Skeletal muscle tissue (tissue), 4 donors: ENCODE measurements around the gene ANKMY1. TPM values are rescaled to one million over a fixed set of nuclear protein-coding genes. Genes with fewer than 3 reads are reported as not detected.

Experiments
- H3K27ac ChIP-seq: one replicate; pipeline ENCODE4 v1.7.0; 2013; ENCODE audit warnings: mild to moderate bottlenecking, low read depth, low read length, inconsistent platforms
- H3K27me3 ChIP-seq, 3 donors: one replicate each; pipeline ENCODE4 v1.7.0; 2013; ENCODE audit warnings: low read length in 3 of 3; ENCODE audit not compliant: control insufficient read depth in 3 of 3, insufficient read depth in 3 of 3
- H3K36me3 ChIP-seq, 3 donors: one replicate each; pipeline ENCODE4 v1.7.0; 2013; ENCODE audit warnings: low read length in 3 of 3; ENCODE audit not compliant: control insufficient read depth in 3 of 3, insufficient read depth in 3 of 3
- H3K4me1 ChIP-seq, 3 donors: one replicate each; pipeline ENCODE4 v1.7.0; 2013; ENCODE audit warnings: low read length in 3 of 3, mild to moderate bottlenecking in 3 of 3; ENCODE audit not compliant: control insufficient read depth in 3 of 3, insufficient read depth in 3 of 3
- H3K4me3 ChIP-seq, 3 donors: one replicate each; pipeline ENCODE4 v1.7.0; 2013; ENCODE audit warnings: low read length in 3 of 3
- H3K9ac ChIP-seq, 3 donors: one replicate each; pipeline ENCODE4 v1.7.0; 2013; ENCODE audit warnings: low read length in 3 of 3, mild to moderate bottlenecking in 3 of 3, moderate library complexity in 2 of 3, low read depth in 1 of 3
- H3K9me3 ChIP-seq, 3 donors: one replicate each; pipeline ENCODE4 v1.7.0; 2013; ENCODE audit warnings: low read length in 3 of 3; ENCODE audit not compliant: control insufficient read depth in 3 of 3
- total RNA-seq: library from RNA; depleted of rRNA; stranded (reverse); fragments of >200 nt; gene quantifications from one replicate; pipeline ENCODE4 v1.2.3, GENCODE V29; 2014
- donor health status: Osteomylitis.

The ANKMY1 gene
- total RNA-seq, 1 donor from 2014 or later: 5.2 TPM

GRCh38 chr2:240512666-240513535 lies 44.9 kb downstream of the ANKMY1 start:
- Histone ChIP-seq H3K4me1 (peaks cover 0 to 2% (median 0%) of the 10 kb centered on the region in 3 donors), H3K27ac (no peak overlapping the region), H3K36me3 (peaks cover 2 to 12% (median 3%) of the 10 kb centered on the region in 3 donors), H3K9me3 (no peaks in the 10 kb centered on the region), H3K9ac (no peak overlapping the region), H3K4me3 (no peak overlapping the region), H3K27me3 (no peaks in the 10 kb centered on the region)

GRCh38 chr2:240512109-240512485 lies 45.7 kb downstream of the ANKMY1 start:
- H3K9me3 ChIP-seq: no peaks in the 10 kb centered on the region
- H3K27me3 ChIP-seq: no peaks in the 10 kb centered on the region
- no peak overlapping the region for H3K27ac ChIP-seq
- no peak overlapping the region for H3K9ac ChIP-seq
- no peak overlapping the region for H3K4me3 ChIP-seq
- peaks cover 0 to 2% (median 0%) of the 10 kb centered on the region in 3 donors for H3K4me1 ChIP-seq
- H3K36me3 ChIP-seq: peaks cover 2 to 12% (median 3%) of the 10 kb centered on the region in 3 donors

DNA sequence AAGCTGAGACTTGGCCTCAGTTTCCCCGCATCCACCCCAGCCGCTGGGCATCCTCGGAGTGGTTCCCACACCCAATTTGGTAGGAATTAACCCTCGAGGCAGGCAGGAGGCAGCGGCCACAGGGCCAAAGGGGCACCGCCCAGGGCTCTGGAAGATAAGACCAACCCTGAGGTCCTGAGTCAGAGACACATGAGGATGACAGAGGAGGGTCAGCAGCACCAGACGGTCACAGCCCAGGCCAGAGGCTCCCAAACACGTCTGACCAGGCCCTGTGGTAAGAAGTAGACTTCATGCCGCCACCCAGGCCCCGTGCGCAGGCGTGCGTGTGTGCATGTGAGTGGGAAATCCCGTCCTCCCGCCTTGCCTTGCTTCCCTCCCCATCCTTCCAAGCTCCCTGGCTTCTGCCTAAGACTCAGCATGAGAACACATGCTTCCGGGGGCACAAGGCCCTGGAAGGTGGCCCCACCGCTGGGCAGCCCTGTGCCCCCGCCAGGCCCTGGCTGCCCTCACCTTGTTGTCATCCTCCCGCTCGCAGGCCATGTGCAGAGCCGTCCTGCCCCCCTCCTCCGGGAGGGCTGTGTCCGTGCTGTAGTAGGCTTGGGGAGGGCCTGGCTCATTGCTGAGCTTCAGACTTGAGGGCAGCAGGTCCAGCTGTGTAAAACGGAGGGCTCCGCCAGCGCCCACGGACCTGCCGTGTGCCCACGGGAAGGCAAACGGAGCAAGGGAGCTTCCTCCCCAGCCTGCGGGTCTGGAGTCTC lies 46.3 kb downstream of the ANKMY1 start:
- Histone ChIP-seq H3K4me3 (no peak overlapping the region), H3K4me1 (peaks cover 0 to 2% (median 0%) of the 10 kb centered on the region in 3 donors), H3K27ac (no peak overlapping the region), H3K9me3 (no peaks in the 10 kb centered on the region), H3K9ac (no peak overlapping the region), H3K36me3 (peaks cover 2 to 12% (median 3%) of the 10 kb centered on the region in 3 donors), H3K27me3 (no peaks in the 10 kb centered on the region)

DNA sequence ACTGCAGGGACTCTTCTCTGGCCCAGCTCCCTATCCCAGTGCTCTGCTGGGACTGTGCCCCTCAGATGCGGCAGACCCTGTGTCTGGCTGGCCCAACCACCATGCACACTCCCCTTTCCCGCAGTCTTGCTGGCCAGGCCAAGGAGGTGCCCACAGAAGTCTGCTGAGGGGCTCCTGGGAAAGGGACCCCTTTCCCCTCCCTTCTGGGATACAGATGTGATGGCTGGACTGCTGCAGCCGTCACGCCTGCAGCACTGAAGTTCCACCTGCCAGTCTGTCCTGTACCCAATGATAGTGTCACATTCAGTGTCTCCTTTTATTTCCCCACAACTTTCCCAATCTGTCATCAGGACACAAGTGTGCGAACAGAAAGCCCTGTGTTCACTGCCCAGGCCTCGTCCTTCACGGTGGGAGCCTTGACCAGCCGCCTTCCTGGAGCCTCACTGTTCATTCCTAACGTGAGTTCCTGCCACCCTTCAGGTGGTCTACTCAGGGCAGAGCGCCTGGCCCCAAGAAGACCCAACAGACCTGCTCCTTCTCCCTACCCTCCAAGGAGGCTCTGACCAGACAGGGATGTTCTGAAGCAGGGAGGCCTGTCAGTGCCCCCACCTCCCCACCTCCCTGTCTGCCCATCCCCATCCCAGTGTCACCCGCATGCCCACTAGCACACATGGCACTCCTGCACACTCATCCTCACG lies 47.1 kb downstream of the ANKMY1 start:
- peaks cover 2 to 12% (median 3%) of the 10 kb centered on the region in 3 donors for H3K36me3 ChIP-seq
- no peak overlapping the region for H3K27ac ChIP-seq
- H3K27me3 ChIP-seq: no peaks in the 10 kb centered on the region
- H3K4me3 ChIP-seq: no peak overlapping the region
- no peaks in the 10 kb centered on the region for H3K9me3 ChIP-seq
- peaks cover 0 to 2% (median 0%) of the 10 kb centered on the region in 3 donors for H3K4me1 ChIP-seq
- no peak overlapping the region for H3K9ac ChIP-seq

- no peaks in the 10 kb centered on the region for H3K9me3 ChIP-seq
- peaks cover 0 to 2% (median 0%) of the 10 kb centered on the region in 3 donors for H3K4me1 ChIP-seq
- H3K27ac ChIP-seq: no peak overlapping the region
- no peak overlapping the region for H3K4me3 ChIP-seq
- H3K36me3 ChIP-seq: peaks cover 2 to 12% (median 5%) of the 10 kb centered on the region in 3 donors
- no peak overlapping the region for H3K9ac ChIP-seq
- H3K27me3 ChIP-seq: no peaks in the 10 kb centered on the region
Observed at GRCh38 chr2:240509667-240510512, 47.9 kb downstream of the ANKMY1 start.

DNA sequence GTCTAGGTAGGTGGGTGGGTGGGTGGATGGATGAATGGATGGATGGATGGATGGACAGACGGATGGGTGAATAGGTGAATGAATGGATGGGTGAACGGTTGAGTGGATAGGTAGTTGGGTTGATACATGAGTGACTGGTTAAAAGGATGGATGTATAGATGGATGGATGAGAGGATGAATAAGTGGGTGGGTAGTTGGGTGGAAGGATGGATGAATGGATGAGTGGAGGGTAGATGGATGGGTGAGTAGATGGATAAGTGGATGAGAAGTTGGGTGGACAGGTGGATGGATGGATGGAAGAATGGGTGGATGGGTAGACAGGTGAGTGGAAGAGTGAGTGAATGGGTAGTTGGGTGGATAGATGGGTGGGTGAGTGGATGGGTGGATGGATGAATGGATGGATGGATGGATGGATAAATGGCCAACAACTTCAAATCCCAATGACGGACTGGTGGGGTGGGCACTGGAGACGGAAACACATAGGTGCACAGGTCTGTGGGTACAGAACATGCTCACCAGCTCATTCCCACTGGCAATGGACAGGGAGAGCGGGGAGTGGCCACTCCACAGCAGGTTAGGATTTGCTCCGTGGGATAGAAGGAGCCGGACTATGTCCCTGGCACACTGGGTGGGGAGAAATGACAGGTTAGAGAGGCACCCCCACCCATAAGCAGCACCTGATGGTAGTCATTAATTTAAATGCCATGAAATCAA lies 48.8 kb downstream of the ANKMY1 start:
- H3K4me3 ChIP-seq: no peak overlapping the region
- no peak overlapping the region for H3K9ac ChIP-seq
- H3K9me3 ChIP-seq: no peaks in the 10 kb centered on the region
- H3K36me3 ChIP-seq: peaks cover 2 to 12% (median 5%) of the 10 kb centered on the region in 3 donors
- H3K27me3 ChIP-seq: no peaks in the 10 kb centered on the region
- no peak overlapping the region for H3K27ac ChIP-seq
- peaks cover 0 to 2% (median 0%) of the 10 kb centered on the region in 3 donors for H3K4me1 ChIP-seq

GRCh38 chr2:240507778-240508251 lies 50.0 kb downstream of the ANKMY1 start:
- Histone ChIP-seq H3K27me3 (no peaks in the 10 kb centered on the region), H3K27ac (no peak overlapping the region), H3K36me3 (peaks cover 2 to 12% (median 5%) of the 10 kb centered on the region in 3 donors), H3K4me1 (no peaks in the 10 kb centered on the region), H3K4me3 (no peak overlapping the region), H3K9ac (no peak overlapping the region), H3K9me3 (no peaks in the 10 kb centered on the region)

- Histone ChIP-seq H3K9ac (no peak overlapping the region), H3K36me3 (peaks cover 2 to 11% (median 5%) of the 10 kb centered on the region in 3 donors), H3K4me3 (no peak overlapping the region), H3K27ac (no peak overlapping the region), H3K27me3 (no peaks in the 10 kb centered on the region), H3K9me3 (no peaks in the 10 kb centered on the region), H3K4me1 (no peaks in the 10 kb centered on the region)
Observed at GRCh38 chr2:240507060-240507777, 50.6 kb downstream of the ANKMY1 start.
